Spleen (tissue), 13 donors: ENCODE measurements around the gene MASP2. TPM values are rescaled to one million over a fixed set of nuclear protein-coding genes. Genes with fewer than 3 reads are reported as not detected.
A peak's percentile ranks its signal among the peaks of the same experiment; 100 is the strongest.
"Not testable (repeated sequence)": the region's sequence is repeated elsewhere in the genome, so short reads cannot be mapped to it uniquely, and the experiment has no call there.

Experiments used
- DNase-seq: peaks from one replicate; pipeline ENCODE4 v3.0.0-alpha.2; 2020
- H3K27ac ChIP-seq, 8 donors: fragments of 200-600 bp; sonication (generic) in 7 of 8; 1 replicate in 4 of 8; 2 replicates in 4 of 8; pipeline versions ENCODE4 v1.5.0 to v1.8.0; 2016 to 2021; ENCODE audit warnings: inconsistent platforms in 4 of 8, mild to moderate bottlenecking in 4 of 8, moderate library complexity in 1 of 8
- H3K27me3 ChIP-seq, 7 donors: fragments of 200-600 bp; sonication (generic) in 6 of 7; replicated peaks in 1 of 7; 1 replicate in 4 of 7; 2 replicates in 3 of 7; pipeline versions ENCODE4 v1.5.0 to v1.8.0; 2016 to 2021; ENCODE audit warnings: inconsistent platforms in 3 of 7, mild to moderate bottlenecking in 1 of 7
- H3K36me3 ChIP-seq, 6 donors: fragments of 200-600 bp; sonication (generic) in 5 of 6; 1 replicate in 4 of 6; 2 replicates in 2 of 6; pipeline versions ENCODE4 v1.5.0 to v1.8.0; 2016 to 2021; ENCODE audit warnings: inconsistent platforms in 2 of 6
- H3K4me1 ChIP-seq, 6 donors: fragments of 200-600 bp; sonication (generic) in 5 of 6; 1 replicate in 3 of 6; 2 replicates in 3 of 6; pipeline versions ENCODE4 v1.5.0 to v1.8.0; 2016 to 2021; ENCODE audit warnings: inconsistent platforms in 3 of 6
- H3K4me3 ChIP-seq, 8 donors: fragments of 200-600 bp; sonication (generic) in 7 of 8; 1 replicate in 4 of 8; 2 replicates in 4 of 8; pipeline versions ENCODE4 v1.5.0 to v1.8.0; 2016 to 2021; ENCODE audit warnings: inconsistent platforms in 4 of 8, mild to moderate bottlenecking in 4 of 8, moderate library complexity in 2 of 8
- H3K9me3 ChIP-seq, 8 donors: fragments of 200-600 bp; sonication (generic) in 7 of 8; 1 replicate in 4 of 8; 2 replicates in 4 of 8; pipeline versions ENCODE4 v1.5.0 to v1.8.0; 2016 to 2021; ENCODE audit warnings: inconsistent platforms in 4 of 8
- POLR2A ChIP-seq, 3 donors: fragments of 450-650 bp; IDR thresholded peaks; one replicate each; pipeline ENCODE4 v1.5.1; 2017; ENCODE audit warnings: antibody characterized with exemption in 3 of 3, mild to moderate bottlenecking in 1 of 3
- POLR2AphosphoS5 ChIP-seq, 3 donors: sonication (generic); formaldehyde crosslinking; IDR thresholded peaks; one replicate each; pipeline ENCODE4 v1.5.1; 2017; ENCODE audit warnings: antibody characterized with exemption in 3 of 3
- WGBS, 5 donors: extraction: QIAGEN DNeasy Blood & Tissue Kit in 3 of 5; methylation state at CpG; one replicate each; pipeline versions ENCODE4 v1.1.5 to v1.1.7; 2013 to 2018; 5-methylcytosine and 5-hydroxymethylcytosine counted together
- intact Hi-C: fragments of 100-400 bp; cut with DNase I; formaldehyde crosslinking; loops from one replicate; pipeline ENCODE4 v1.15.0; 2023; ENCODE audit warnings: low total_unique reads
- long read RNA-seq, 2 donors: transcript quantifications; one replicate each; lab custom pipeline, GENCODE V29; 2026
- polyA plus RNA-seq, 3 donors: library from polyadenylated mRNA; stranded (reverse); fragments of 200-250 nt; gene quantifications; one replicate each; pipeline ENCODE4 v1.2.1, GENCODE V29; 2013
- total RNA-seq, 7 donors: library from RNA; depleted of rRNA in 3 of 7; stranded (reverse); fragments of >200 nt in 3 of 7; fragmentation: NEBNext Ultra II Directional in 4 of 7; extraction: Animal tissue kit (Norgen Biotek cat#: 25700) in 4 of 7; gene quantifications; one replicate each; pipeline versions ENCODE4 v1.1.0 to v1.2.1, GENCODE V29; 2016 to 2021
- TF ChIP-seq, protein P1 (sequence below), 11 experiments: fragments of 200-600 bp in 7 of 11; fragments of 450-650 bp in 4 of 11; sonication (generic) in 4 of 11; IDR thresholded peaks in 8 of 11; conservative IDR thresholded peaks in 3 of 11; 1 replicate in 7 of 11; 2 replicates in 4 of 11; pipeline versions ENCODE4 v1.4.0 to v1.8.0; 2016 to 2021; ENCODE audit warnings: antibody characterized with exemption in 11 of 11, inconsistent platforms in 4 of 11, mild to moderate bottlenecking in 1 of 11
- donor health status: healthy with polysubstance abuse.
- donor health status: DM: no; HTN: no; CAD: no; lungs with moderate emphysema.
- donor health status: DM: no; HTN: no; CAD: no.
- donor health status: Bipolar disorder and iron deficiency.
- donor health status: healthy.
- donor health status: DM: no; HTN: no; CAD: no.
- donor health status: DM: yes; HTN: yes; CAD: no.

MASP2 gene
- total RNA-seq, result not detected
- polyA plus RNA-seq, result under 1 TPM in 1 of 3 donors, not detected in 2; 0.06 TPM
- long read RNA-seq, donor 1, result 0 reads
- long read RNA-seq, donor 2, result 0 reads

DNA sequence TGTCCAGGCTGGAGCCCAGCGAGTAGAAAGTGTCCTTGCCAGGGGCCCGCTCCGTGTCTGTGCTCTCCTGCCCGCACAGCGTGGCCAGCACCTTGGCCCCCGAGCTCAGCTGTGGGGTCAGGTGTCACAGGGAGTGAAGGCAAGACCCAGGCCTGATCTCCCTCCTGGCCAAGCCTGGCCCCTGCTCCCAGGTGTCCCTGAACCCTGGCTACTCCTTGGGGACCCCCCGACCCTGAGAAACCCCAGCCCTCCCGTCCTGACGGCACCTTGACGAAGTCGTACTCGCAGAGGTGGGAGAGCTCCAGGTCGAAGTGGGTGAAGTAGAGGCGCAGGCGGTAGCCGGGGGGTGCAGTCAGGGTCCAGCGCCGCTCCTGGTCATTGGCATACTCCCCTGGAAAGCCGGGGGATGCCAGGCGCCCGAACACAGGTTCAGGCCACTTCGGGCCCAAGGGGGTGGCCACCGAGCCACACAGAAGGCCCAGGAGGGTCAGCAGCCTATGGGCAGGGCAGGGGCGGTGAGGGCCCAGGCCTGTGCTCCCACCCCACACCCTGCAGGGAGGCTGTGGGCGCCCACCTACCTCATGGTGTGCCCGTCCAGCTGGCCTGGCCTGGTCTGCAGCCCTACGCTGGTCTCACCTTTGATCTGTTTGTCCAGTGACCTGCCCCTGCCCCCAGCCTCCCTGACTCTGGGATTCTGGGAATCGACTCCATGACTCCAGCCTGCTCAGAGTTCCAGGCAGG, at the start of gene MASP2:
Gene MASP2 (minus strand): TSS at position 615 of the 741 bp plus-strand sequence. CDS start 32 bp downstream, at position 583.
- WGBS, 5 donors, result 91 to 97% (median 92%) methylated on average over 3 to 28 of the region's 28 CpGs
- intact Hi-C loops, result no loop called here
- no peak within 1 kb of the TSS for H3K4me3 ChIP-seq
- peaks cover 0 to 4% (median under 1%) of the 10 kb centered on the region in 6 donors for H3K4me1 ChIP-seq
- no peak for DNase-seq
- H3K36me3 ChIP-seq, result no peaks in the 10 kb centered on the region
- TF ChIP-seq POLR2AphosphoS5 (IDR thresholded peaks at IDR 0.05) (no peak), POLR2A (IDR thresholded peaks at IDR 0.05) (no peak)
- TF ChIP-seq, protein P1, sequence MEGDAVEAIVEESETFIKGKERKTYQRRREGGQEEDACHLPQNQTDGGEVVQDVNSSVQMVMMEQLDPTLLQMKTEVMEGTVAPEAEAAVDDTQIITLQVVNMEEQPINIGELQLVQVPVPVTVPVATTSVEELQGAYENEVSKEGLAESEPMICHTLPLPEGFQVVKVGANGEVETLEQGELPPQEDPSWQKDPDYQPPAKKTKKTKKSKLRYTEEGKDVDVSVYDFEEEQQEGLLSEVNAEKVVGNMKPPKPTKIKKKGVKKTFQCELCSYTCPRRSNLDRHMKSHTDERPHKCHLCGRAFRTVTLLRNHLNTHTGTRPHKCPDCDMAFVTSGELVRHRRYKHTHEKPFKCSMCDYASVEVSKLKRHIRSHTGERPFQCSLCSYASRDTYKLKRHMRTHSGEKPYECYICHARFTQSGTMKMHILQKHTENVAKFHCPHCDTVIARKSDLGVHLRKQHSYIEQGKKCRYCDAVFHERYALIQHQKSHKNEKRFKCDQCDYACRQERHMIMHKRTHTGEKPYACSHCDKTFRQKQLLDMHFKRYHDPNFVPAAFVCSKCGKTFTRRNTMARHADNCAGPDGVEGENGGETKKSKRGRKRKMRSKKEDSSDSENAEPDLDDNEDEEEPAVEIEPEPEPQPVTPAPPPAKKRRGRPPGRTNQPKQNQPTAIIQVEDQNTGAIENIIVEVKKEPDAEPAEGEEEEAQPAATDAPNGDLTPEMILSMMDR (IDR thresholded peaks at IDR 0.05 in 8 of 11, conservative IDR thresholded peaks at IDR 0.05 in 3 of 11), result no peak
- no peak within 1 kb of the TSS for H3K27ac ChIP-seq
- H3K27me3 ChIP-seq, result no peaks in the 10 kb centered on the region
- H3K9me3 ChIP-seq, result no peaks in the 10 kb centered on the region

DNA sequence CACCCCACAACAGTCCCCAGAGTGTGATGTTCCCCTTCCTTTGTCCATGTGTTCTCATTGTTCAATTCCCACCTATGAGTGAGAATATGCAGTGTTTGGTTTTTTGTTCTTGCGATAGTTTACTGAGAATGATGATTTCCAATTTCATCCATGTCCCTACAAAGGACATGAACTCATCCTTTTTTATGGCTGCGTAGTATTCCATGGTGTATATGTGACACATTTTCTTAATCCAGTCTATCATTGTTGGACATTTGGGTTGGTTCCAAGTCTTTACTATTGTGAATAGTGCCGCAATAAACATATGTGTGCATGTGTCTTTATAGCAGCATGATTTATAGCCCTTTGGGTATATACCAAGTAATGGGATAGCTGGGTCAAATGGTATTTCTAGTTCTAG, 36.7 kb upstream of the MASP2 start:
- WGBS, 5 donors, result 90 to 100% (median 96%) methylated on average over 2 to 3 of the region's 3 CpGs
- H3K9me3 ChIP-seq, intact Hi-C loops, DNase-seq, H3K4me3 ChIP-seq, H3K27ac ChIP-seq, H3K4me1 ChIP-seq, H3K27me3 ChIP-seq: not testable (repeated sequence)
- H3K36me3 ChIP-seq, result peaks cover 11 to 96% (median 68%) of the 10 kb centered on the region in 6 donors

DNA sequence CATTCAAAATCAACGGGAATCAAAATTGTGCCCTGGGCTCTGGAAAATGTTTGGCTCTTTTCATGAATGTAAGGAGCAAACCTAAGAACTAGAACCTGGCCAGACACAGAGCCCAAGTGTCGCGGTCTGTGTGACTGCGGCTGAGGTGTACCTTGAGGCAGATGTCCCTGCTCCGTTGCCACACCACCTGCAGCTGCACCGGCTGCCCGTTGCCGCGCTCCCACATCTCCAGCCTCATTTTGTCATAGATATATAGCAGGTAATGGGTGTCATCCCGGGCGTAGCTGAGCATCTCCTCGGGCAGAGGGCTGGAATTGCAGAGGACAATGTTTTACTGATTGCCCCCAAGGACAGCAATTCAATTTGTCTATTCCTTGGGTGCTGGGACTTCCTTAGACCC, 33.9 kb upstream of the MASP2 start:
- TF ChIP-seq, protein P1 (IDR thresholded peaks at IDR 0.05 in 8 of 11, conservative IDR thresholded peaks at IDR 0.05 in 3 of 11), result no peak
- TF ChIP-seq POLR2A (IDR thresholded peaks at IDR 0.05), result no peak
- TF ChIP-seq POLR2AphosphoS5 (IDR thresholded peaks at IDR 0.05), result no peak
- WGBS, 5 donors, result 87 to 97% (median 88%) methylated on average over 12 of the region's 12 CpGs
- intact Hi-C loops, result no loop called here
- Histone ChIP-seq H3K27me3 (no peaks in the 10 kb centered on the region), H3K36me3 (peaks cover 0 to 96% (median 71%) of the 10 kb centered on the region in 6 donors), H3K9me3 (no peaks in the 10 kb centered on the region), H3K4me1 (no peaks in the 10 kb centered on the region), H3K4me3 (no peak overlapping the region), H3K27ac (no peak overlapping the region)
- peak; percentile 32 for DNase-seq

DNA sequence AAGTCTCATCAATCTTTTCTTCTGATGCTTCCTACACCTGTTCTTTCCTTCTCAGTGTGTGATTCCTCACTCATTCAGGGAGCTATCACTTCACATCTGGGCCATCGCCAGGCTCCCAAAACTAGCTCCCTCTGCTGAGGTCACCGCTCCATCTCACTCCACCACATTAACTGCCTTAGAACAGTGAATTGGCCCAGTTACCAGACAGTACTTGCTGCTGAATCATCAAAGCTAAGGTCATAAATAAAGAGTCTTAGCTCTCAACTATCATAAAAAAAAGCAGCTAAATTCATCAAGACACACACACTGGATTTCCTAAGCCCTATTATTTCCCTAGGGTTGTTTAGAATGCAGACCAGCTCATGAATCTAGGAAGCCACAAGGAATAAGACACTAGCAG, 31.6 kb upstream of the MASP2 start:
- Histone ChIP-seq H3K4me3 (no peak overlapping the region), H3K27me3 (no peaks in the 10 kb centered on the region), H3K4me1 (no peaks in the 10 kb centered on the region), H3K27ac (no peak overlapping the region), H3K9me3 (no peaks in the 10 kb centered on the region), H3K36me3 (peaks cover 4 to 100% (median 93%) of the 10 kb centered on the region in 6 donors)
- intact Hi-C loops, result no loop called here
- 96 to 100% (median 99%) methylated on average over 2 of the region's 2 CpGs for WGBS, 5 donors
- TF ChIP-seq, protein P1 (IDR thresholded peaks at IDR 0.05 in 8 of 11, conservative IDR thresholded peaks at IDR 0.05 in 3 of 11), result no peak
- no peak for TF ChIP-seq POLR2A (IDR thresholded peaks at IDR 0.05)
- TF ChIP-seq POLR2AphosphoS5 (IDR thresholded peaks at IDR 0.05), result no peak
- DNase-seq, result no peak

DNA sequence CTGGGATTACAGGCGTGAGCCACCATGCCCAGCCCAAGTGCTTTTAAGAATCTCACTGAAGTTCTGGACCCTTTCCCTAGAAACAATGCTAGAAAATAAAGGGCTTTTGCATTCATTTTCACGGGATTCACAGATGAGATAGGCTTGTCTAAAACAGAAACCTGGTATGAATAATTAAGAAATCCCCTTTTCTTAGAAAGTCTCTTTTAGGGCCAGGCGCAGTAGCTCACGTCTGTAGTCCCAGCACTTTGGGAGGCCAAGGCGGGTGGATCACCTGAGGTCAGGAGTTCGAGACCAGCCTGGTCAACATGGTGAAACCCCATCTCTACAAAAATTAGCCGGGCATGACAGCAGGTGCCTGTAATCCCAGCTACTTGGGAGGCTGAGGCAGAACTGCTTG, 26.4 kb upstream of the MASP2 start:
- 67 to 89% (median 81%) methylated on average over 7 of the region's 7 CpGs for WGBS, 5 donors
- intact Hi-C loops, H3K4me3 ChIP-seq, DNase-seq, H3K9me3 ChIP-seq, H3K27me3 ChIP-seq, H3K4me1 ChIP-seq, H3K27ac ChIP-seq: not testable (repeated sequence)
- H3K36me3 ChIP-seq, result peaks cover 8 to 100% (median 96%) of the 10 kb centered on the region in 6 donors
